OCI-LY7 (cell line): ENCODE results near the gene LRRTM3. TPM values are rescaled to one million over a fixed set of nuclear protein-coding genes. Genes with fewer than 3 reads are reported as not detected.

Experiments used
- BruUV-seq: library from RNA; stranded (reverse); fragments of 400-500 nt; replicated peaks from 2 replicates; lab custom pipeline; 2021; lab: Mats Ljungman, UMichigan
- CTCF ChIA-PET: fragments of 300-600 bp; sonication (Branson Sonifier 250); formaldehyde crosslinking; loops from one replicate; lab custom pipeline; 2022; ENCODE audit warnings: antibody characterized with exemption; ENCODE audit not compliant: unreplicated experiment; lab: Charles Lee
- POLR2A ChIA-PET: fragments of 300-600 bp; sonication (Branson Sonifier 250); formaldehyde crosslinking; loops from one replicate; lab custom pipeline; 2022; ENCODE audit warnings: antibody characterized with exemption; lab: Charles Lee
- DNase-seq: peaks from one replicate; pipeline ENCODE4 v3.0.0-alpha.2; 2015; ENCODE audit warnings: low spot score
- H2AFZ ChIP-seq: fragments of 200-600 bp; sonication (generic), shearing (Covaris generic); 2 replicates; pipeline ENCODE4 v1.6.1; 2014; ENCODE audit warnings: mild to moderate bottlenecking, antibody characterized with exemption, low read length, moderate library complexity
- H3K27ac ChIP-seq: fragments of 200-600 bp; sonication (generic); 2 replicates; pipeline ENCODE4 v1.5.1; 2014; ENCODE audit warnings: mixed run types, low read depth, mild to moderate bottlenecking, moderate library complexity, low read length, inconsistent platforms; ENCODE audit not compliant: poor library complexity, severe bottlenecking
- H3K36me3 ChIP-seq: fragments of 200-600 bp; sonication (generic); 2 replicates; pipeline ENCODE4 v1.6.1; 2014; ENCODE audit warnings: mild to moderate bottlenecking, antibody characterized with exemption, low read length, moderate library complexity, mixed read lengths; ENCODE audit not compliant: insufficient read depth
- H3K4me1 ChIP-seq: fragments of 200-600 bp; sonication (generic); 2 replicates; pipeline ENCODE4 v1.5.1; 2014; ENCODE audit warnings: mild to moderate bottlenecking, low read length; ENCODE audit not compliant: insufficient read depth, poor library complexity, severe bottlenecking
- H3K4me2 ChIP-seq: fragments of 200-600 bp; sonication (generic); 2 replicates; pipeline ENCODE4 v1.6.1; 2014; ENCODE audit warnings: mild to moderate bottlenecking, low read length
- H3K4me3 ChIP-seq: fragments of 200-600 bp; sonication (generic); 2 replicates; pipeline ENCODE4 v1.5.1; 2014; ENCODE audit warnings: mild to moderate bottlenecking, low read depth, low read length; ENCODE audit not compliant: poor library complexity, severe bottlenecking
- H3K79me2 ChIP-seq: fragments of 200-600 bp; sonication (generic); 2 replicates; pipeline ENCODE4 v1.6.1; 2016; ENCODE audit warnings: low read depth, mild to moderate bottlenecking, low read length, moderate library complexity, mixed read lengths; ENCODE audit not compliant: insufficient read depth
- H3K9me2 ChIP-seq: fragments of 200-600 bp; sonication (generic); 2 replicates; pipeline ENCODE4 v1.6.1; 2016; ENCODE audit warnings: mild to moderate bottlenecking, low read length, mixed read lengths; ENCODE audit not compliant: insufficient read depth
- H3K9me3 ChIP-seq: fragments of 200-600 bp; sonication (generic); 2 replicates; pipeline ENCODE4 v1.6.1; 2014; ENCODE audit warnings: mild to moderate bottlenecking, mixed run types, low read length, mixed read lengths
- H4K20me1 ChIP-seq: fragments of 200-600 bp; sonication (generic); 2 replicates; pipeline ENCODE4 v1.6.1; 2014; ENCODE audit warnings: mild to moderate bottlenecking, antibody characterized with exemption, low read length, moderate library complexity, mixed read lengths; ENCODE audit not compliant: insufficient read depth
- EZH2phosphoT487 ChIP-seq: fragments of 200-600 bp; sonication (generic); IDR thresholded peaks from 2 replicates; pipeline ENCODE4 v1.6.1; 2018; ENCODE audit warnings: low read depth, borderline replicate concordance, mild to moderate bottlenecking, mixed run types, antibody characterized with exemption, low read length, moderate library complexity, mixed read lengths
- intact Hi-C: fragments of 100-400 bp; cut with micrococcal nuclease; formaldehyde crosslinking; loops from one replicate; pipeline ENCODE4 v1.10.0; 2022; ENCODE audit not compliant: unreplicated experiment
- total RNA-seq, 2 experiments: library from RNA; depleted of rRNA in 1 of 2; stranded (reverse); fragments of >200 nt in 1 of 2; shearing (Covaris generic) in 1 of 2; gene quantifications; 2 replicates each; pipeline ENCODE4 v1.2.3, GENCODE V29; 2014 to 2022
- TF ChIP-seq, protein P1 (sequence below): fragments of 200-600 bp; sonication (generic); conservative IDR thresholded peaks from 2 replicates; pipeline ENCODE4 v1.5.1; 2014; ENCODE audit warnings: mild to moderate bottlenecking, antibody characterized with exemption, low read length, moderate library complexity, mixed read lengths

Gene LRRTM3
- total RNA-seq, 2 experiments from 2014 or later: not detected

- H3K9me2 ChIP-seq: no peaks in the 10 kb centered on the region
- no TSS peak for BruUV-seq
- DNase-seq: no peak
- no peak for TF ChIP-seq EZH2phosphoT487
- TF ChIP-seq, protein P1, sequence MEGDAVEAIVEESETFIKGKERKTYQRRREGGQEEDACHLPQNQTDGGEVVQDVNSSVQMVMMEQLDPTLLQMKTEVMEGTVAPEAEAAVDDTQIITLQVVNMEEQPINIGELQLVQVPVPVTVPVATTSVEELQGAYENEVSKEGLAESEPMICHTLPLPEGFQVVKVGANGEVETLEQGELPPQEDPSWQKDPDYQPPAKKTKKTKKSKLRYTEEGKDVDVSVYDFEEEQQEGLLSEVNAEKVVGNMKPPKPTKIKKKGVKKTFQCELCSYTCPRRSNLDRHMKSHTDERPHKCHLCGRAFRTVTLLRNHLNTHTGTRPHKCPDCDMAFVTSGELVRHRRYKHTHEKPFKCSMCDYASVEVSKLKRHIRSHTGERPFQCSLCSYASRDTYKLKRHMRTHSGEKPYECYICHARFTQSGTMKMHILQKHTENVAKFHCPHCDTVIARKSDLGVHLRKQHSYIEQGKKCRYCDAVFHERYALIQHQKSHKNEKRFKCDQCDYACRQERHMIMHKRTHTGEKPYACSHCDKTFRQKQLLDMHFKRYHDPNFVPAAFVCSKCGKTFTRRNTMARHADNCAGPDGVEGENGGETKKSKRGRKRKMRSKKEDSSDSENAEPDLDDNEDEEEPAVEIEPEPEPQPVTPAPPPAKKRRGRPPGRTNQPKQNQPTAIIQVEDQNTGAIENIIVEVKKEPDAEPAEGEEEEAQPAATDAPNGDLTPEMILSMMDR: no peak
- no peak overlapping the region for H2AFZ ChIP-seq
- no peaks in the 10 kb centered on the region for H3K4me1 ChIP-seq
- POLR2A ChIA-PET: no interaction called here
- H3K4me2 ChIP-seq: no peak overlapping the region
- no peak overlapping the region for H3K4me3 ChIP-seq
- H4K20me1 ChIP-seq: no peaks in the 10 kb centered on the region
- CTCF ChIA-PET: no interaction called here
- H3K36me3 ChIP-seq: no peaks in the 10 kb centered on the region
- no peak overlapping the region for H3K27ac ChIP-seq
- intact Hi-C loops: no loop called here
- H3K79me2 ChIP-seq: no peaks in the 10 kb centered on the region
- no peaks in the 10 kb centered on the region for H3K9me3 ChIP-seq
Observed at GRCh38 chr10:66981361-66982052, 55.7 kb downstream of the LRRTM3 start.

GRCh38 chr10:66982053-66982420 lies 56.2 kb downstream of the LRRTM3 start:
- H3K4me1 ChIP-seq: no peaks in the 10 kb centered on the region
- no peak overlapping the region for H3K27ac ChIP-seq
- H3K4me3 ChIP-seq: no peak overlapping the region
- TF ChIP-seq EZH2phosphoT487: no peak
- TF ChIP-seq, protein P1: no peak
- POLR2A ChIA-PET: no interaction called here
- no TSS peak for BruUV-seq
- no peaks in the 10 kb centered on the region for H3K79me2 ChIP-seq
- H2AFZ ChIP-seq: no peak overlapping the region
- no peaks in the 10 kb centered on the region for H3K9me2 ChIP-seq
- DNase-seq: no peak
- no peaks in the 10 kb centered on the region for H3K9me3 ChIP-seq
- H4K20me1 ChIP-seq: no peaks in the 10 kb centered on the region
- CTCF ChIA-PET: no interaction called here
- intact Hi-C loops: no loop called here
- H3K4me2 ChIP-seq: no peak overlapping the region
- H3K36me3 ChIP-seq: no peaks in the 10 kb centered on the region

DNA sequence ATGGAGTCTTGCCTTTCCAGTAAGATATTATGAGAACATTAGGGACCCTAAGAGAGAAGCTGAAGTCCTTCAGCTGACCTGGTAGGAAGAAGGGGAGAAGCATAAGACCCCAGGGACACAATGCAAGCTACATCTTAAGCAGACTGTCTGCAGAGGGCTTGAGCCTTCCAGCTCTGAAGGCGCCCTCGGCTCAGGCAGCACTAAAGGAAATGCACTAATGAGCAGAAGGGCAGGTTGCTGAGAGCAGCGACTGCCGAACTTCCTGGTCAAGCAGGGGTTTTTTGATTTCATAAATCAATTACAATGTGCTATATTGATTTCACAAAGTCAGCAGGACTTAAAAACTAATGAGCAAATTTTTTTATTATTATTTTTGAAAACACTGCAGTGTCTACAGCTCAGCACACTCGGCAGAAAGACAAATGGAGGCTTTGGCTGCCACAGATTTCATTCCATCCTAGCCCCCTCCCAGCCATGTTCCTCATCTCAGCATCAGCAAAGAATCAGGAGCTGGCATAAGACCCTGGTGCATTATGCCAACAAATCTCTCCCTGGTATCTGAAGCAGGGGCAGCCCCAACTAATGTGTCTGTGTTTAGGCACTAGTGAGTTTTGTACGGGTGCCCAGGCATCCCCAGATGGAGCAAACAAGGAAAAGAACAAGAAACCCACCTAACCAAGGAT lies 57.1 kb downstream of the LRRTM3 start:
- H3K79me2 ChIP-seq: no peaks in the 10 kb centered on the region
- no peaks in the 10 kb centered on the region for H3K9me2 ChIP-seq
- H4K20me1 ChIP-seq: no peaks in the 10 kb centered on the region
- no peaks in the 10 kb centered on the region for H3K4me1 ChIP-seq
- no peak overlapping the region for H2AFZ ChIP-seq
- intact Hi-C loops: no loop called here
- H3K4me3 ChIP-seq: no peak overlapping the region
- ChIA-PET CTCF (no interaction called here), POLR2A (interaction anchor here (0.9 kb wide), 1 partner anchor 11 kb away, joined by 3 read pairs; no protein-coding TSS in a partner anchor)
- no TSS peak for BruUV-seq
- TF ChIP-seq, protein P1: no peak
- no peak for TF ChIP-seq EZH2phosphoT487
- no peaks in the 10 kb centered on the region for H3K36me3 ChIP-seq
- no peak for DNase-seq
- no peak overlapping the region for H3K4me2 ChIP-seq
- H3K9me3 ChIP-seq: no peaks in the 10 kb centered on the region
- no peak overlapping the region for H3K27ac ChIP-seq
